Skeletal muscle cell (primary cell): ENCODE data around the gene IGF2BP1.
"Not testable (repeated sequence)": the region's sequence is repeated elsewhere in the genome, so short reads cannot be mapped to it uniquely, and the experiment has no call there.

ENCODE experiments used
- DNase-seq: peaks from one replicate; pipeline ENCODE4 v3.0.0-alpha.2; 2010; ENCODE audit warnings: low read depth
- H3K4me3 ChIP-seq: 2 replicates; pipeline ENCODE4 v1.5.1; 2011; ENCODE audit warnings: low read depth, mild to moderate bottlenecking, control low read depth, low read length, moderate library complexity

Gene IGF2BP1

DNA sequence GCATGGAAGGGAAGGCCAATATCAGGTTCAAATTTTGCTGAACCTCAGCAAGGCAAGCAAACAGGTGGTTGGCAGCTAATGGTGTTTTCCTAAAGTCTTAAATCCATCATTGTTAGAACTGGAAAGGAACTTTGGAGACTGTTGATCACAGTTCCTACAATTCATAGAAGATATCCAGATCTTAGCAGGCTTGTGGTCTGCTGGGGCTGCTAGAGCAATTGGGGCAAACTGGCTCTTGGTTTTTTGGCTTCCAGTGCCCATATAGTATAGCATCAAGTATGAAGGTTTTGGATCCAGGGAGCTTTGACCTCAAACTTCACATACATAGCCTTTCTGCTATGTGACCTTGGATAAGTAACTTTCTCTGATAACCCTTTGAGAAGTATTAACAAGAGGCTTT, 49.7 kb downstream of the IGF2BP1 start:
- DNase-seq: no peak

DNA sequence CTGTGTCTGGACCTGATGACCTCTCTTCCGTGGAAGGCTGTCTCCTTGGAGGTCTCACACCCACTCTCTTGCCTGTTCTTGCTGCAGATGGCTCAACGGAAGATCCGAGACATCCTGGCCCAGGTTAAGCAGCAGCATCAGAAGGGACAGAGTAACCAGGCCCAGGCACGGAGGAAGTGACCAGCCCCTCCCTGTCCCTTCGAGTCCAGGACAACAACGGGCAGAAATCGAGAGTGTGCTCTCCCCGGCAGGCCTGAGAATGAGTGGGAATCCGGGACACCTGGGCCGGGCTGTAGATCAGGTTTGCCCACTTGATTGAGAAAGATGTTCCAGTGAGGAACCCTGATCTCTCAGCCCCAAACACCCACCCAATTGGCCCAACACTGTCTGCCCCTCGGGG, 52.1 kb downstream of the IGF2BP1 start:
- no peak overlapping the region for H3K4me3 ChIP-seq
- DNase-seq: no peak

More for the DNA sequence above, 49.7 kb downstream of the IGF2BP1 start:
- no peak overlapping the region for H3K4me3 ChIP-seq

DNA sequence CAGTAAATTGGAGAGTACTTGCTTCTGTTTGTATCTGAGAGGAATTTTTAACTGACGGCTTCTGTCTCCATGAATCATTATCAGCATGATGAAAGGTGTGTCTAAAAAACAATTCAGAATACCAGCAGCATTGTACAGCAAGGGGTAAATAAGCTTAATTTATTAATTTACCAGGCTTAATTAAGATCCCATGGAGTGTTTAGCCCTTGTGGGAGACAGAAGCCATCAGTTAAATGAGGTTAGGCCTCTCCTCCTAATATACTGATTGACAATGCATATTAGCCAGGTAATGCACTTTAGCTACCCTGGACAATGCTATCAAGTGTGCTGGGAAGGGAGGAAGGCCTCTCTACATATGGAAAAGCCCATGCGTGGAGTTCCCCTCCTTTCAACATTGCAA, 53.4 kb downstream of the IGF2BP1 start:
- DNase-seq: no peak
- no peak overlapping the region for H3K4me3 ChIP-seq

DNA sequence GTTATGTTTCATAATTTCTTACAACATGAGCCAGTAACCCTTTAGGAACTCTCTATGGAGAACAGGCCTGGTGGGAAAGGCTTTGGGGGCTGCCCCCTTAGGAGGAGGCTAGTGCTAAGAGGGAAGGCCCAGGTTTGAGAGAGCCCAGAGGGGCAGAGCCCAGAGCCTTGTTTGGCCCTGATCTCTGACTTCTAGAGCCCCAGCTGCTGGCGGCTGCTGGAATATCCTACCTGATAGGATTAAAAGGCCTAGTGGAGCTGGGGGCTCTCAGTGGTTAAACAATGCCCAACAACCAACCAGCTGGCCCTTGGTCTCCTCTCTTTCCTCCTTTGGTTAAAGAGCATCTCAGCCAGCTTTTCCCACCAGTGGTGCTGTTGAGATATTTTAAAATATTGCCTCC, 54.1 kb downstream of the IGF2BP1 start:
- H3K4me3 ChIP-seq: no peak overlapping the region
- no peak for DNase-seq

DNA sequence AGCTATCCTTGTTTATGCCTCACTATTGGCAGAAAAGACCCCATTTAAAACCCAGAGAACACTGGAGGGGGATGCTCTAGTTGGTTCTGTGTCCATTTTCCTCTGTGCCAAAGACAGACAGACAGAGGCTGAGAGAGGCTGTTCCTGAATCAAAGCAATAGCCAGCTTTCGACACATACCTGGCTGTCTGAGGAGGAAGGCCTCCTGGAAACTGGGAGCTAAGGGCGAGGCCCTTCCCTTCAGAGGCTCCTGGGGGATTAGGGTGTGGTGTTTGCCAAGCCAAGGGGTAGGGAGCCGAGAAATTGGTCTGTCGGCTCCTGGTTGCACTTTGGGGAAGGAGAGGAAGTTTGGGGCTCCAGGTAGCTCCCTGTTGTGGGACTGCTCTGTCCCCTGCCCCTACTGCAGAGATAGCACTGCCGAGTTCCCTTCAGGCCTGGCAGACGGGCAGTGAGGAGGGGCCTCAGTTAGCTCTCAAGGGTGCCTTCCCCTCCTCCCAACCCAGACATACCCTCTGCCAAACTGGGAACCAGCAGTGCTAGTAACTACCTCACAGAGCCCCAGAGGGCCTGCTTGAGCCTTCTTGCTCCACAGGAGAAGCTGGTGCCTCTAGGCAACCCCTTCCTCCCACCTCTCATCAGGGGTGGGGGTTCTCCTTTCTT, 56.1 kb downstream of the IGF2BP1 start:
- no peak overlapping the region for H3K4me3 ChIP-seq
- DNase-seq: no peak

DNA sequence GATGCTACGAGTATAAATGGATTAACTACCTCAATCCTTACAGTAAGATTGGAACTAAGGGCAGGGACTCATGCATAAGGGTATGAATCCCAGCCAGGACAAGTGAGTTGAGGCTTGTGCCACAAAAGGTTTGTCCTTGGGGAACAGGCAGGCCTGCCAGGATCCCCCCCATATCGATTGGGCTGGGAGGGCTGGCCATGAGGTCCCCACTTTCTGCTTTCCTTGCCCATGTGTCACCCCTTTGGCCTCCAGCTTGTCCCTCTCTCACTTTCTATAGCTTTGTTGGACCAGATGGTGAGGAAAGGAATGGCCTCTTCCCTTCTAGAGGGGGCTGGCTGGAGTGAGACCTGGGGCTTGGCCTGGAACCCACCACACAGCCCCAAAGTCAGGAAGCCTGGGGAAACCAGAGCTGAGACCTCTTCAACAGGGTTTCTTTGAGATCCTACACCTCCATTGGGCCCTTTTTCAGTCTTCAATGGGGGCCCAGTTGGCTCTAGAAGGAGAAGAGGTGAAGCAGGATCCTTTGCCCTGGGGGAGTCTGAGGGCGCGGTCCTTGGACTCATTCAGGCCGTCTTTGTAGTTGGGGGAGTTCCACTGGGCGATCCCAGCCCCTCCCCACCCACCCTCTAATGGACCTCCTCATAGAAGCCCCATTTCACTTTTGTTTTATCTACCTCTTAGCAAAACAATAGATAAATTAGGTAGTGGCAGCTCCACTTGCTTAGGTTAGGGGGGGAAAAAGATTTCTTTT, 57.3 kb downstream of the IGF2BP1 start:
- H3K4me3 ChIP-seq: no peak overlapping the region
- no peak for DNase-seq

DNA sequence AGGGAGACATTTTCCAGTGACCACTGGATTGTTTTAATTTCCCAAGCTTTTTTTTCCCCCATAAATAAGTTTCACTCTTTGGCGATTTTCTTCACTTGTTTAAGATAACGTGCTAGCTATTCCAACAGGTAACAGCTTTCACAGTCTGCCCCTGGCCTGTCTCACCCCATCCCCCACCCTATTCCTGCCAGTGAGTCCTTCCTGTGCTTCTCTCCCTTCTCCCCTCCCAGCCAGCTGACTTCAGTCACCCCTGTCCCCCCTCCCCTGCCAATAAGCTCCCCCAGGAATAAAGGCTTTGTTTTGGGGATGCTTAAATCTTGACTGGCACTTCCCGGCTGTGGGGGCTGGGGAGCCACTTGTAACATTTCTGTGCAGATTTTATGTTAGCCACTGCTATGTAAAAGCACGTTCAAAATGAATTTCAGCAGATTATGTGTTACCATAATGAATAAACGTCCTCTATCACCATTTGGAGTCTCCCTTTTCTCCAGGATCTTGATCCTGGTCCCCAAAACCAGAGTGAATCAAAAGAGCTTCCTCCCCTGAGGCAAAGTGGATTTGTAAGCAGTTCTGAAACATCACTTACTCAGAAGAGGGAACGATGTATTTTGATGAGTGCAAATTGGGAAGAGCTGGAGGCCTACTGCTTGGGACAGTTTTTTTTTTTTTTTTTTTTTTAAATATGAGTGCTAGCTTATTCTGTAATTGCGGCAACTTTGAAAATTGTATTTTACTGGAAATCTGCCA, 58.2 kb downstream of the IGF2BP1 start:
- DNase-seq: no peak

DNA sequence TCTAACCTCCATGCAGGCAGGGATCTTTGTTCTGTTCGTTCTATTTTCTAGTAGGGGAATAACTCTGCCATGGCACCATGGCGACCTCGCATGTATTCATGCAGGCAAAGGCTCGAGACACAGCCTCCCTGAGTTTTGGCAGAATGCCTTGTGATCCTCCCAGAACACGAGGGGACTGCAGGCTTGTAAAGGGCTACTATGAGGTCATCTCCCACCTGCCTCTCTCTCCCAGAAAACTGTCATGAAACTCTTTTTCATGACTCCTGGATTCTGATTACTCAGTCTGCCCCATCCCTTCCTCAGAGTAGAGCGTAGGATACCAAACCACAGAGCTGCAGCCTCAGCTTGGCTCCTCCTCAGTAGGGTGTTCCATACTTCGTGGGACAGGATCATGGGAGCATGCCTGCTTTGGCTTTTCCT, 64.3 kb downstream of the IGF2BP1 start:
- no peak overlapping the region for H3K4me3 ChIP-seq
- no peak for DNase-seq

More for the DNA sequence above, 58.2 kb downstream of the IGF2BP1 start:
- no peak overlapping the region for H3K4me3 ChIP-seq

DNA sequence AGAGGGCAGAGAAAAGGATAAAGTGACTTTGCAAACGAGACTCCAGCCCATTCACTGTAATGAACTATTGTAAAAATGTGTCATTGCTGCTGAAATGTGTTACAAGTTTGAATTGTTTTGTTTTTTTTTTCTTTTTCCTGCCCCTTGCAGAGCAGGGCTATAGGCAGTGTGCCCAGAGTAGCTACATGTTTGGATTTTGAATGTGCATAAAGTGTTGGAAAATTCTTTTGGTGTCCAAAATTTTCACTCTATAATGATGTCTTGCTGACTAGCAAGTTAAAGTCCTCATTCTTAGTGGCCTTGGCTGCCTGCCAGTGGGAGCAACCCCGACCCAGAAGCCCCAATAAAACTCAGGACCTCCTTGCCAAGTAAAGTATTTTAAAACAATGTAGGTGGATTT, 66.5 kb downstream of the IGF2BP1 start:
- no peak for DNase-seq
- no peak overlapping the region for H3K4me3 ChIP-seq

DNA sequence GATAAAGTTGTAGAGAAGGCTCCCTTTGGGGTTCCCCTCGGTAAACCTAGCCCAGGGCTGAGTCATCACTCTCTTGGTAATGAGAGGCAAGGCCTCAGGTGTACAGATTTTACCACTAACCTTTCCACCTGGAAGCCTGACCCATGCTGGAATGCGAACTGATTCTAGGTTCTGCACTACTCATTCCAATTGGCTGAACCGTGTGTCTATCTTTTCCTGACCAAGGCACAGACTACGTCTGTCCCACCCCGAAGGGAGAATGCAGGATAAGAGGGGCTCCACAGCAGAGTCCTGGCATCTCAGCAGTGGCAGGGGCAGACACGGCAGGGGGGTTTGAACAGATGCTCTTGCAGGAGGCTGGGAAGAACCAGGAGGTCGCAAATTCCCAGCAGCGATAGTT, 70.0 kb downstream of the IGF2BP1 start:
- no peak for DNase-seq
- H3K4me3 ChIP-seq: no peak overlapping the region

DNA sequence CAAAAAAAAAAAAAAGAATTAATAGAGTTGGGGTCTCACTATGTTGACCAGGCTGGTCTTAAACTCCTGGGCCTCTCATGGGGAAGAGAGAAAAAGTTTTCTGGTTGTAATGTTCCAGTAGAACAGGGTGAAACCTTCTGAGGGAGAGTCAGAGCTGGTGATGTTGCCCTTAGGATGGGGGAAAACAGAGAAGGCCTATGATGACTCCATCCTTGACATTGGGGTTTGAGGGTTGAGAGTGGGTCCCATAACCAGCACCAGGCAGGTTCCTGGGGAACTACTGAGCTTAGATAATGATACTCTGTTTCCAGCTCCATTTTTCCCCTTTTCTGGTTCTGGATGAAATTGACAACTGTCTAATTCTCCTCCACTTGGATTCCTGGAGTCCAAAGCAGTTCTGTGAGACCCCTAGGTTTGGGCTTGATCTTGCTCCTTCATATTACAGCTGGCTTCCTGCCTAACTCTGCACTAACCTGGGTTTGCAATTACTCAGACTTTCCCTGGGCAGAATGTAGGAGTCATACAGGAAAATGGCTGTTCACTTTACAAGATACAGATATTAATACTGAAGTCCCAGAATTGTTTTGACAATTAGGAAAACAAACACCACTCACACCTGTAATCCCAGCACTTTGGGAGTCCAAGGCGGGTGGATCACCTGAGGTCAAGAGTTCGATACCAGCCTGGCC, 72.5 kb downstream of the IGF2BP1 start:
- H3K4me3 ChIP-seq: no peak overlapping the region
- no peak for DNase-seq

DNA sequence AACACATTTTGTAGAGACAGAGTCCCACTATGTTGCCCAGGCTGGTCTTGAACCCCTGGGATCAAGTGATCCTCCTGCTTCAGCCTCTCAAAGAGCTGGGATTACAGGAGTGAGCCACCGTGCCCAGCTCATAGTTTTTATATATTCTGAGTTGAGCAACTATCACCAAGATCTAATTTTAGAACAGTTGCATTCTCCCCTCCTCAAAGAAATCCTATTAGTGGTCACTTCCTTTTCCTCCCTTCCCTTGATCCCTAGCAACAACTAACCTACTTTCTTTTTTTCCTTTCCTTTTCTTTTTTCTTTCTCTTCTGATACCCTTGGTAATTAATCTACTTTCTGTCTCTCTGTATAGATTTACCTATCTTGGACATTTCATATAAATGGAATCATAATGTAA, 73.9 kb downstream of the IGF2BP1 start:
- no peak for DNase-seq
- no peak overlapping the region for H3K4me3 ChIP-seq

DNA sequence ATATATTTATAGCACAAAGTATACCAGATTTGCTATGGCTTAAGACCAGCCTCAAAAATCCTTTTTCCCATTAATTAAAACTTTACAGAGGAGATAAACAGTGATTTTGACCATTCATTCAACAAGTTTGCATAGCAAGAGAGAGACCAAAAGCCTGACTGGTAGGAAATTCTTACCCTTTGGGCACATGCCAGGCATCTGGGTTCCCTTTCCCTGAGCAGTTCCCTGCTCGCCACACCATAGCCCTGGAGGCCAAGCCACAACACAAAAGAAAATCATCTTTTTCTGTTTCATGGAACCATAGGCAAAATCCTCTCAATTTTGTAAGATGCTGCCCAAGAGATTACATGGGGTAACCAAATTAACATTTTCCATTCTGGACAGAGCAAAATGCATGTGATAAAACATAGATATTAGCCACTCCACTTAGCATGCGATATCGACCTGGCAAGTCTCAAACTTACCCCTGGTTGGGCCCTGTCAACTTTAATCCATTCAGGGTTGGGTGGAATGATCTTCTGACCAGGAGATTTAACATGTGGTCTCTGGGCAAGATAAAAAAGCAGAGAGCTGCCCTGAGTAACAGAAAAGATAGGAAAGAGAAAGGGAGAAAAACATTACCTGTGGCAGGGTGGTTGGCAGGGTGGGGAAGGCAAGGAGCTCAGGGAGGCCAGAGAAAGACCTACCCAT, 77.8 kb downstream of the IGF2BP1 start:
- DNase-seq: no peak
- no peak overlapping the region for H3K4me3 ChIP-seq

DNA sequence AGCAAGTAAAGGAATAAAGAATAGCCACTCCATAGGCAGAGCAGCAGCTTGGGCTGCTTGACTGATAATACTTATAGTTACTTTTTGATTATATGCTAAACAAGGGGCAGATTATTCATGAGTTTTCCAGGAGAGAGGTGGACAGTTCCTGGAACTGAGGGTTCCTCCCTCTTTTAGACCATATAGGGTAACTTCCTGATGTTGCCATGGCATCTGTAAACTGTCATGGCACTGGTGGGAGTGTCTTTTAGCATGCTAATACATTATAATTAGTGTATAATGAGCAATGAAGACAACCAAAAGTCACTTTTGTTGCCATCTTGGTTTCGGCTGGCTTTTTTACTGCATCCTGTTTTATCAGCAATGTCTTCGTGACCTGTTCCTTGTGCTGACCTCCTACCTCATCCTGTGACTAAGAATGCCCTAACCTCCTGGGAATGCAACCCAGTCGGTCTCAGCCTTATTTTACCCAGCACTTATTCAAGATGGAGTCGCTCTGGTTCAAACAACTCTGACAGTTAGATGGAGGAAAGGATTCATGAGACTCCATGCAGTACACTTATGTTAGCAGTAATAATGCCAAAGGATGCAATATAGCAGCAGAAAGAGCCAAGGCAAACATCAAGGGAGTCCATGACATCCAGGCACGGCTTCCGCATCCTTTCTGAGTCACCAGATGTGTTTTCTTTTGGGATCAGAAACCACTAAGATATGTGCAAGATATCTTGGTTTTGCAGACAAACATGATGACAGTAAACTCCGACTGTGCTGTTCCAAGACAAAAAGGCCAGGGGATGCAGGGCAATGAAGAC, 79.6 kb downstream of the IGF2BP1 start:
- DNase-seq: peak; percentile 75
- no peak overlapping the region for H3K4me3 ChIP-seq

DNA sequence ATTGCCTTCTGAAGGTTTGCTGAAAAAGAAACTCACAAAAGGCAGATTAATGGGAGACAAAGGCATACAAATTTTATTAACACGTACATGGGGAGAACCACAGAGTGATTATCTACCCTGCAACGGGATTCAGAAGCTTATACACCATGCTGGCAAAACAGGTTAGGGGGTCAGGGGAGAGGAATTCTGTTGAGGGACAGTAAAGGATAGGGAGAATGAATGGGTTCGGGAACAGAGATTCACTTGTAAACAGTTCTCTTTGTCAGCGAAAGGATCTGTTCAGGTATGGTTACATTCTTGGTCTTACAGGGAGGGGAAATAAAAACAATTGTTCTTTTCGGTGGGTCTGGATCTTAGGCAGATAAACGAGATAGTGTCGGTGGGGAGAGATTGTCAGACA, 81.1 kb downstream of the IGF2BP1 start:
- H3K4me3 ChIP-seq: no peak overlapping the region
- no peak for DNase-seq

DNA sequence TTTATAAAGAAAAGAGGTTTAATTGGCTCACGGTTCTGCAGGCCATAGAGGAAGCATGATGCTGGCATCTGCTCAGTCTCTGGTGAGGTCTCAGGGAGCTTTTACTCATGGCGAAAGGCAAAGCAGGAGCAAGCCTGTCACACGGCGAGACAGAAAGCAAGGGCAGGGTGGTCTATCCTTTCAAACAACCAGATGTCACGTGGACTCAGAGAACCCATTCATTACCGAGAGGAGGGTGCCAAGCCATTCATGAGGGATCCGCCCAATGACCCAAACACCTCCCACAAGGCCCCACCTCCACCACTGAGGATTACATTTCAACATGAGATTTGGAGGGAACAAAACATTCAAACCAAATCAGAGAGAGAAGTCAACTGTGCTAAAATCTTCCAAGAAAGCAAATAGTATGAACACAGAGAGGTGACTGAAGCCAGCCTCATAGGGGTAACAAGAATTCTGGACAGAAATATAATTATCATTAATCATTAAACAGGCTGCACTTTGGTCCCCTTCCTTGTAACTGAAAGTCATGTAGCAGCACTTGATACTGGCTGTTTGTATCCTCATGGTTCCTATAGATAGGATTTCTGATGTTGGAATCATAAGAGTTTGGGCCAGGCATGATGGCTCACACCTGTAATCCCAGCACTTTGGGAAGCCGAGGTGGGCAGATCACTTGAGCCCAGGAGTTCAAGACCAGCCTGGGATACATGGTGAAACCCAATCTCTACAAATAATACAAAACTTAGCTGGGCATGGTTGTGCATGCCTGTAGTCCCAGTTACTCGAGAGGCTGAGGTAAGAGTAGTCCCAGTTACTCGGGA, 82.9 kb downstream of the IGF2BP1 start:
- DNase-seq: no peak

DNA sequence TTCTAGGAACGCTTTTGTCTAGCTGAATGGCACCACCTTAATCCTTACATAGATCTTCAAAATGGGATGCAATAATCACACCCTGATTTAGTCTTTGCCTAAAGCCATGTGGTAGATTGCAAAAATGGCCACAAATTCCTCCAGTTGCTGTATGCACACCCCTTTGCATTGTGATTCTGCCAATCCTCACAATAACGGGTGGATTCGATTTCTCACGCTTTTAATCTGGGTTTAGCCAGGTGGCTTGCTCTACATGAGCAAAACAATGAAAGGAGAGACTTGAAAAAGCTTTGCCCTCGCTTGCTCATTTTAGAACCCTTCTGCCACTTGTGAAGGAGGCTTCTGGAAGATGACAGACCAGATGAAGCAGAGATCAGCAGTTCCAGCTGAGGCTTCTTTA, 85.0 kb downstream of the IGF2BP1 start:
- H3K4me3 ChIP-seq: no peak overlapping the region
- no peak for DNase-seq

More for the DNA sequence above, 82.9 kb downstream of the IGF2BP1 start:
- H3K4me3 ChIP-seq: no peak overlapping the region

DNA sequence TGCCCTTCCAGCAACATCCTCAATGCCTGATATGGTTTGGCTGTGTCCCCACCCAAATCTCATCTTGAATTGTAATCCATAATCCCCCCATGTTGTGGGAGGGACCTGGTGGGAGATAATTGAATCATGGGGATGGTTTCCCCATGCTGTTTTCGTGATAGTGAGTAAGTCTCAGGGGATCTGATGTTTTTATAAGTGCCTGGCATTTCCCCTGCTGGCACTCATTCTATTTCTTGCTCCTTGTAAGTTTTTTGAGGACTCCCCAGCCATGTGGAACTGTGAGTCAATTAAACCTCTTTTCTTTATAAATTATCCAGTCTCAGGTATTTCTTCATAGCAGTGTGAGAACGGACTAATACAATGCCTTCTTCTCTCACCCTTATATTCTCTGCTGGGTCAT, 87.9 kb downstream of the IGF2BP1 start:
- DNase-seq: not testable (repeated sequence)

More for the DNA sequence above, 87.9 kb downstream of the IGF2BP1 start:
- H3K4me3 ChIP-seq: not testable (repeated sequence)
